ENCODE results near the gene TEX13D. TPM values are rescaled to one million over a fixed set of nuclear protein-coding genes. Genes with fewer than 3 reads are reported as not detected.

The TEX13D gene
- total RNA-seq, 1 experiment from 2014 or later: not detected

- Histone ChIP-seq H3K4me3 (ENCODE audit: insufficient read depth, low read depth, low read length) (no peak overlapping the region), H3K27me3 (ENCODE audit: control insufficient read depth, insufficient read depth, low read length) (no peaks in the 10 kb centered on the region), H3K36me3 (replicated peaks; ENCODE audit: control insufficient read depth, insufficient read depth, low read length) (no peaks in the 10 kb centered on the region)
- DNase-seq: no peak
Observed at GRCh38 chrX:124342174-124342867, 9.9 kb downstream of the TEX13D start.

DNA sequence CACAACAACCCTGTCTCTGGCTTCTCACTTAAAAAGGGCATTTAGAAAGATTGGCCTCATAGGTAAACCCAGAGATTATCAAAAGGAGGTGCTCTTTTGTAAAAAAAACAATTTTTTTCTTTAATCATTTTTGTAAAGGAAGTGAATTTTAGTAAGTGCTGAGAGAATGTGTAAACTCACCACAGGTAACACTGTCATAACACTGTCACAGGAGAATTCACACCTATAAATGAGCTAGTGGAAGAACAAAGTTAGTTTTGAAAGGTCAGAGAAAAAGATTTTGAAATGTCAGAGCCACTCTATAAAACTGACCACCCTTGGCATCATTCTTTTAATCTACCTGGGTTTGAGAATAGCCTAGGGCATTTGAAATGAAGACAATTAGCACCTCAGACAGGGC, 10.6 kb downstream of the TEX13D start:
- no peak for DNase-seq
- no peaks in the 10 kb centered on the region for H3K36me3 ChIP-seq (replicated peaks; ENCODE audit: control insufficient read depth, insufficient read depth, low read length)
- H3K27me3 ChIP-seq (ENCODE audit: control insufficient read depth, insufficient read depth, low read length): no peaks in the 10 kb centered on the region
- H3K4me3 ChIP-seq (ENCODE audit: insufficient read depth, low read depth, low read length): no peak overlapping the region

DNA sequence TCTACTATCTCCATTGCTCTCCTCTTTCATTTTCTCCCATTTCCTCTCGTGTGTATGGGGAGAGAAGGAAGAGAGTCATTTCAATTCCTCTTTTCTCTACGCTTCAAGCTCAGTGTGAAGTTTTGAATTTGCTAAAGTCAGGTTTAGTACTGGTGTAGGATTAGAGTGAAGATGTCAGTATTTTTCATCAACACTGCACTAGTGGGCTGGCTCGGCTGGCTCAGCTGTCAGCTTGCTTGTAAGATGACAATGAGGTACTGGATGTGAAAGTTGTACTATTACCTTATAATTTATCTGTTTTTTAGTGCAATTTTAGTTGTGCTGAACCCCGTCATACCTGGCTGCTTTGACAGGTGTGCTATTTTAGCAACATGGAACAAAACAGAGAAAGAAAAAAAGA, 11.8 kb downstream of the TEX13D start:
- H3K27me3 ChIP-seq (ENCODE audit: control insufficient read depth, insufficient read depth, low read length): no peaks in the 10 kb centered on the region
- H3K36me3 ChIP-seq (replicated peaks; ENCODE audit: control insufficient read depth, insufficient read depth, low read length): no peaks in the 10 kb centered on the region
- no peak for DNase-seq
- H3K4me3 ChIP-seq (ENCODE audit: insufficient read depth, low read depth, low read length): no peak overlapping the region

DNA sequence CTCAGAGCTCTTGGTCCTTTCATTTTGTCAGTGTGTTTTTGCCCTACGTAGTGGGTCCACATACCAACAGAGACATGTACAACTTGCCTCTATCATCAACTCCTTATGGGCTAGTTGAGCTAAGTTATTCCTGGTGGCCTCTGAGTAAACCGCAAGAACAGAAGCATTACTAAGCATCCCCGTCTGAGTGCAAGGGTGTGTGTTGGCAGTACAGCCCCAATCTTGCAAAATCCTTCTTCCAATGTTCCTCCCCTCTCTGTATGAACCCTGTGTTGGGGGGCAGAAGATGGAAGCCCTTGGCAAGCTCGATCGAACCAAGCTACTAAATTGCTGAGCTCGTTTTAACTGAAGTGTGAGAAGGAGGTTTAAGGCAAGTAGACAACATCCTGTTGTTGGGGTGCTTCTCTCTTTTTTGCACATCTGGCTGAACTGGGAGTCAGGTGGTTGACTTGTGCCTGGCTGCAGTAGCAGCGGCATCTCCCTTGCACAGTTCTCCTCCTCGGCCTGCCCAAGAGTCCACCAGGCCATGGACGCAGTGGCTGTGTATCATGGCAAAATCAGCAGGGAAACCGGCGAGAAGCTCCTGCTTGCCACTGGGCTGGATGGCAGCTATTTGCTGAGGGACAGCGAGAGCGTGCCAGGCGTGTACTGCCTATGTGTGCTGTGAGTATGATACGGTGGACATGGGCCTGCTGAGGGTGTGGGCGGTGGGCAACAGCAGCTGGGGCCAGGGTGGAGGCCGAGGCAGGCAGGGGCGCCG, 13.8 kb downstream of the TEX13D start, which contains the start of gene SH2D1A:
TSS of gene SH2D1A (plus strand) at position 447 of the 760 bp plus-strand sequence. CDS start at position 527, 80 bp downstream.
- no peaks in the 10 kb centered on the region for H3K27me3 ChIP-seq (ENCODE audit: control insufficient read depth, insufficient read depth, low read length)
- no peak for DNase-seq
- H3K4me3 ChIP-seq (ENCODE audit: insufficient read depth, low read depth, low read length): no peak within 1 kb of the TSS
- no peaks in the 10 kb centered on the region for H3K36me3 ChIP-seq (replicated peaks; ENCODE audit: control insufficient read depth, insufficient read depth, low read length)

GRCh38 chrX:124346877-124347241, 14.4 kb downstream of the TEX13D start:
- Histone ChIP-seq H3K36me3 (replicated peaks; ENCODE audit: control insufficient read depth, insufficient read depth, low read length) (no peaks in the 10 kb centered on the region), H3K4me3 (ENCODE audit: insufficient read depth, low read depth, low read length) (no peak overlapping the region), H3K27me3 (ENCODE audit: control insufficient read depth, insufficient read depth, low read length) (no peaks in the 10 kb centered on the region)
- DNase-seq: no peak

DNA sequence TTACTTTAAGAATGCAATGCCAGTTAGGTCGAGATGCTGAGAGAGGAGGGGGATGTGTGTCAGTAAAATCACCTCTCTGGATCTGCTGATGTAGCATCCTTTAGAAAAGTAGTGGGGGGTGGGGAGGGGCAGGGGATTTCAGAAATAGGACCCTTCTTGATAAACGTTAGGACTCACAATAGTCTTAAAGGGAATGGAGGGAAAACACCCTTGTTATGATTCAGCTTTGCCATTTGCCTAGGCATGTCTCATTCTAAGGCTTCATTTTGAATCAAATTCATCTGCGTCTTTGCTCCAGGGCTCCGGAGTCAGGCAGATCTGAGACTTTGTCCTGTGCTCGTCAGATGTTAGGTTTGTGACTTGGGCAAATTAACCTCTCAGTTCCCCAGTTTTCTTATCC, 14.8 kb downstream of the TEX13D start:
- Histone ChIP-seq H3K27me3 (ENCODE audit: control insufficient read depth, insufficient read depth, low read length) (no peaks in the 10 kb centered on the region), H3K36me3 (replicated peaks; ENCODE audit: control insufficient read depth, insufficient read depth, low read length) (no peaks in the 10 kb centered on the region), H3K4me3 (ENCODE audit: insufficient read depth, low read depth, low read length) (no peak overlapping the region)
- DNase-seq: no peak

- Histone ChIP-seq H3K36me3 (replicated peaks; ENCODE audit: control insufficient read depth, insufficient read depth, low read length) (no peaks in the 10 kb centered on the region), H3K4me3 (ENCODE audit: insufficient read depth, low read depth, low read length) (no peak overlapping the region), H3K27me3 (ENCODE audit: control insufficient read depth, insufficient read depth, low read length) (no peaks in the 10 kb centered on the region)
- DNase-seq: no peak
Observed at GRCh38 chrX:124348182-124348581, 15.7 kb downstream of the TEX13D start.

DNA sequence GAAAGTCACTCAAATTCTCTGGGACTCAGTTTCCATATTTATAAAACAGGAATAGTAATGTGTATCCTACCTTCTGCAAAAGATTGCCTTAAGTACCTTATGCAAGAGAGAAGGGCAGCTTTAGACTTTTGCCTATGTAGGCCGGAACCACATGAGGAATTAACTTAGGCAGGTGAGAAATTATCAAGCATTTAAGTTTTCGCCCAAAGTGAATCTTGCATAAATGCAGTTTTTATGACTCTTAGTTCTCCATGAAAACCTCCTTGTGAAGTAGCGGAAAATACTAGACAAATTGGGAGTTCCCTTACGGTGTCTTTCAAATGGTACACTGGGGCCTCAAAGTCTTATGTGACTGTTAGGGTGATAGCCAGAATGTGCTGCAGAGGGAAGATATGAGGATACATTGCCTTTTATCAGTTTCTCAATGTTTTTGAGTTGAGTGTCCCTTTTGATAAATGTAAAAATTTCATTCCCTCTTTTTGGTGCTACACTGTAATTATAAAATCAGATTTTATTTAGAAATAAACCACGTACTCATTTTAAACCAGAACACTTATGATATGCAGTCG, 16.5 kb downstream of the TEX13D start:
- H3K36me3 ChIP-seq (replicated peaks; ENCODE audit: control insufficient read depth, insufficient read depth, low read length): no peaks in the 10 kb centered on the region
- no peaks in the 10 kb centered on the region for H3K27me3 ChIP-seq (ENCODE audit: control insufficient read depth, insufficient read depth, low read length)
- DNase-seq: no peak
- no peak overlapping the region for H3K4me3 ChIP-seq (ENCODE audit: insufficient read depth, low read depth, low read length)

GRCh38 chrX:124354648-124355047, 22.2 kb downstream of the TEX13D start:
- DNase-seq: no peak
- no peak overlapping the region for H3K4me3 ChIP-seq (ENCODE audit: insufficient read depth, low read depth, low read length)
- H3K36me3 ChIP-seq (replicated peaks; ENCODE audit: control insufficient read depth, insufficient read depth, low read length): no peaks in the 10 kb centered on the region
- H3K27me3 ChIP-seq (ENCODE audit: control insufficient read depth, insufficient read depth, low read length): no peaks in the 10 kb centered on the region

- no peak for DNase-seq
- Histone ChIP-seq H3K27me3 (ENCODE audit: control insufficient read depth, insufficient read depth, low read length) (no peaks in the 10 kb centered on the region), H3K4me3 (ENCODE audit: insufficient read depth, low read depth, low read length) (no peak overlapping the region), H3K36me3 (replicated peaks; ENCODE audit: control insufficient read depth, insufficient read depth, low read length) (no peaks in the 10 kb centered on the region)
Observed at GRCh38 chrX:124358800-124359383, 26.4 kb downstream of the TEX13D start.

DNA sequence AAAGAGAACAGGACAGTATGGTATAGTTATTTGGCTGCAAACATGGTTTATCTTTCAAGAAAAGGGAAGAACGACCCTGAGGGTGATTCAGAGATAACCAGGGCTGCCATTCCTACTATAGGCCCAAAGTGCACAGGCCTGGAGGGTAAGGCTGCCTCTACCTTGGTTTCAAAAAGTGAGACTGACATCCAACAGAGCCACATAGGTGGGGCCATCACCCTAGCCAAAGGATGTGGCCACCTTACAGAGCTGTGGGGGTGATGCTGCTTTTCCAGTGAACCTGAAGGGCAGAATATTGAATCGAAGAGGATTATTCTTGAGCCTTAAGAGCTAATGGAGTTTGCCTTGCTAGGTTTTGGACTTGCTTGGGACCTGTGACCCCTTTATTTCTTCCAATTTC, 29.6 kb downstream of the TEX13D start:
- Histone ChIP-seq H3K4me3 (ENCODE audit: insufficient read depth, low read depth, low read length) (no peak overlapping the region), H3K27me3 (ENCODE audit: control insufficient read depth, insufficient read depth, low read length) (no peaks in the 10 kb centered on the region), H3K36me3 (replicated peaks; ENCODE audit: control insufficient read depth, insufficient read depth, low read length) (no peaks in the 10 kb centered on the region)
- DNase-seq: no peak

GRCh38 chrX:124362761-124363160, 30.3 kb downstream of the TEX13D start:
- DNase-seq: no peak
- Histone ChIP-seq H3K36me3 (replicated peaks; ENCODE audit: control insufficient read depth, insufficient read depth, low read length) (no peaks in the 10 kb centered on the region), H3K4me3 (ENCODE audit: insufficient read depth, low read depth, low read length) (no peak overlapping the region), H3K27me3 (ENCODE audit: control insufficient read depth, insufficient read depth, low read length) (no peaks in the 10 kb centered on the region)

- H3K4me3 ChIP-seq (ENCODE audit: insufficient read depth, low read depth, low read length): no peak overlapping the region
- no peaks in the 10 kb centered on the region for H3K36me3 ChIP-seq (replicated peaks; ENCODE audit: control insufficient read depth, insufficient read depth, low read length)
- H3K27me3 ChIP-seq (ENCODE audit: control insufficient read depth, insufficient read depth, low read length): no peaks in the 10 kb centered on the region
- DNase-seq: no peak
Observed at GRCh38 chrX:124369722-124370121, 37.3 kb downstream of the TEX13D start.

GRCh38 chrX:124373348-124373747, 40.9 kb downstream of the TEX13D start:
- DNase-seq: no peak
- Histone ChIP-seq H3K27me3 (ENCODE audit: control insufficient read depth, insufficient read depth, low read length) (no peaks in the 10 kb centered on the region), H3K36me3 (replicated peaks; ENCODE audit: control insufficient read depth, insufficient read depth, low read length) (no peaks in the 10 kb centered on the region), H3K4me3 (ENCODE audit: insufficient read depth, low read depth, low read length) (no peak overlapping the region)

DNA sequence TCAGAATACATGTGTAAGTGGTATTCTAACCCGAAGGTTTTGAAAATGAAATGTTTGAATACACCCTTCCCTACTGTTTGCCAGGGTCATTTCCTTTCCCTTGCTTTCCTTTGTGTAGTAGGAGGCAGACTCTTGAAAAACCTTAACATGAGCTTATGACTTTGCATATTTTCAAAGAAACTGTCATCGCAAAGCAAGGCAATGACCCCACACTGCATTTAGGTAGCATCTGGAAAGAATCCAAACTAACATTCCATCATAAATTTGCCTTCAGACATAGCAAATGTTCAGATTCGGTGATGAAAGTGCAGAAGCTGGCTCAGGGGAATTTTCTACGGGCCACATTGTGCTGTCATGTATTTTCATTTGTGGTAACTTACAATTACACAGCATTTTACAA, 46.2 kb downstream of the TEX13D start:
- no peak overlapping the region for H3K4me3 ChIP-seq (ENCODE audit: insufficient read depth, low read depth, low read length)
- H3K36me3 ChIP-seq (replicated peaks; ENCODE audit: control insufficient read depth, insufficient read depth, low read length): no peaks in the 10 kb centered on the region
- no peak for DNase-seq
- no peaks in the 10 kb centered on the region for H3K27me3 ChIP-seq (ENCODE audit: control insufficient read depth, insufficient read depth, low read length)

All from H7 (cell line).